Measurements from ENCODE around the gene EIF4G1.

DNA sequence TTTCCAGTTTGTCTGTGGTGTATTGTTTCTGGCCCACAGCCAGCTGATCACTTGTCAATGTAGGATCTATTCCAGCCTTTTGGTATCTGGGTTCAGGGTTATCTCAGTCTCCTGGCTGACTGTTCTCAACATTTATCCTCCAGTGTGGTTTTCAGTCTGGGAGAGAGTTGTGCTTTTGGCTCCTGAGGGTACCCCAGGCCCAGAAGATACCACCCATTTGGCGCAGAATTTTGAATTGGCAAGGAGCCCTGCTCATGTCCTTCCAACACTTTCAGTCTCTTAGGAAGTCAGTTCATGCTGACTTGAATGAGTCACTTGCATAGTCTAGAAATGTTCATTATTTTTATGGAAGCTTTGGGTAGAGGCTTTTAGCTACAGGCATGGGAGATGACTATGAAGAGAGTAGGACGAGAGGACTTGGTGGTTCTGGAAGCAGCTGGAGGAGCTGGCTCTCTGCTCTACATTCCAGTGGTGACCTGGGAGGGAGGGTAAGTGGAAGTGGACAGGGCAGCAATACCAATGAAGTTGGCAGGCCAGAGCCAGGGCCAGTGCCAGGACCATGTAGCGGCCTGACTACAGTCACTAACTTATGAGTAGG lies 54.3 kb downstream of the EIF4G1 start:
- TF ChIP-seq, protein P1, sequence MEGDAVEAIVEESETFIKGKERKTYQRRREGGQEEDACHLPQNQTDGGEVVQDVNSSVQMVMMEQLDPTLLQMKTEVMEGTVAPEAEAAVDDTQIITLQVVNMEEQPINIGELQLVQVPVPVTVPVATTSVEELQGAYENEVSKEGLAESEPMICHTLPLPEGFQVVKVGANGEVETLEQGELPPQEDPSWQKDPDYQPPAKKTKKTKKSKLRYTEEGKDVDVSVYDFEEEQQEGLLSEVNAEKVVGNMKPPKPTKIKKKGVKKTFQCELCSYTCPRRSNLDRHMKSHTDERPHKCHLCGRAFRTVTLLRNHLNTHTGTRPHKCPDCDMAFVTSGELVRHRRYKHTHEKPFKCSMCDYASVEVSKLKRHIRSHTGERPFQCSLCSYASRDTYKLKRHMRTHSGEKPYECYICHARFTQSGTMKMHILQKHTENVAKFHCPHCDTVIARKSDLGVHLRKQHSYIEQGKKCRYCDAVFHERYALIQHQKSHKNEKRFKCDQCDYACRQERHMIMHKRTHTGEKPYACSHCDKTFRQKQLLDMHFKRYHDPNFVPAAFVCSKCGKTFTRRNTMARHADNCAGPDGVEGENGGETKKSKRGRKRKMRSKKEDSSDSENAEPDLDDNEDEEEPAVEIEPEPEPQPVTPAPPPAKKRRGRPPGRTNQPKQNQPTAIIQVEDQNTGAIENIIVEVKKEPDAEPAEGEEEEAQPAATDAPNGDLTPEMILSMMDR (conservative IDR thresholded peaks at IDR 0.05; ENCODE audit: low read depth, low read length): no peak
- TF ChIP-seq POLR2A (IDR thresholded peaks at IDR 0.05; ENCODE audit: low read depth, low read length) (no peak), RAD21 (IDR thresholded peaks at IDR 0.05; ENCODE audit: low read length) (no peak), MXI1 (IDR thresholded peaks at IDR 0.05; ENCODE audit: borderline replicate concordance, low read depth, low read length) (no peak), CHD1 (IDR thresholded peaks at IDR 0.05; ENCODE audit: low read depth, low read length) (no peak), SMC3 (IDR thresholded peaks at IDR 0.05; ENCODE audit: low read depth, low read length) (no peak; the same call in 1 of the 2 replicates), RFX5 (IDR thresholded peaks at IDR 0.05; ENCODE audit: low read depth, low read length) (no peak), CEBPB (IDR thresholded peaks at IDR 0.05; ENCODE audit: low read depth, low read length) (no peak), NFE2L2 (IDR thresholded peaks at IDR 0.05; ENCODE audit: low read depth, low read length) (no peak)
- TF ChIP-seq, protein P2, sequence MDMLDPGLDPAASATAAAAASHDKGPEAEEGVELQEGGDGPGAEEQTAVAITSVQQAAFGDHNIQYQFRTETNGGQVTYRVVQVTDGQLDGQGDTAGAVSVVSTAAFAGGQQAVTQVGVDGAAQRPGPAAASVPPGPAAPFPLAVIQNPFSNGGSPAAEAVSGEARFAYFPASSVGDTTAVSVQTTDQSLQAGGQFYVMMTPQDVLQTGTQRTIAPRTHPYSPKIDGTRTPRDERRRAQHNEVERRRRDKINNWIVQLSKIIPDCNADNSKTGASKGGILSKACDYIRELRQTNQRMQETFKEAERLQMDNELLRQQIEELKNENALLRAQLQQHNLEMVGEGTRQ (IDR thresholded peaks at IDR 0.05; ENCODE audit: low read depth, low read length): no peak

Data from IMR-90 (cell line).